DND-41 (cell line): Measurements from ENCODE around the gene DHX32.

Source experiments
- ATAC-seq: fragments of 200-7000 bp; cut with Tn5 transposase; 3 replicates; pipeline ENCODE4 v1.9.1; 2021; ENCODE audit warnings: low read depth; ENCODE audit not compliant: insufficient read depth
- DNase-seq: peaks from one replicate; pipeline ENCODE4 v3.0.0-alpha.2; 2020
- H2AFZ ChIP-seq: 2 replicates; pipeline ENCODE4 v1.6.0; 2012; ENCODE audit warnings: low read depth, low read length
- H3K27ac ChIP-seq: 2 replicates; pipeline ENCODE4 v1.5.1; 2012; ENCODE audit warnings: low read length, inconsistent platforms
- H3K27me3 ChIP-seq: fragments of 200-600 bp; sonication (generic); 2 replicates; pipeline ENCODE4 v1.6.0; 2012; ENCODE audit warnings: low read length, mild to moderate bottlenecking, inconsistent platforms; ENCODE audit not compliant: insufficient read depth, poor library complexity
- H3K36me3 ChIP-seq: 2 replicates; pipeline ENCODE4 v1.5.1; 2012; ENCODE audit warnings: low read length, inconsistent platforms; ENCODE audit not compliant: insufficient read depth
- H3K4me1 ChIP-seq: 2 replicates; pipeline ENCODE4 v1.5.1; 2012; ENCODE audit warnings: mild to moderate bottlenecking, low read length; ENCODE audit not compliant: insufficient read depth
- H3K4me2 ChIP-seq: 2 replicates; pipeline ENCODE4 v1.6.0; 2012; ENCODE audit warnings: mild to moderate bottlenecking, moderate library complexity, low read length, inconsistent platforms; ENCODE audit not compliant: insufficient read depth
- H3K4me3 ChIP-seq, 2 experiments: fragments of 200-600 bp in 1 of 2; shearing (Covaris generic) in 1 of 2; 2 replicates each; pipeline ENCODE4 v1.5.1; 2012 to 2016; ENCODE audit warnings: inconsistent platforms in 2 of 2, low read length in 2 of 2, mild to moderate bottlenecking in 2 of 2, low read depth in 1 of 2, moderate library complexity in 1 of 2
- H3K79me2 ChIP-seq: 2 replicates; pipeline ENCODE4 v1.6.0; 2012; ENCODE audit warnings: low read length, inconsistent platforms; ENCODE audit not compliant: insufficient read depth
- H3K9ac ChIP-seq: 2 replicates; pipeline ENCODE4 v1.6.0; 2012; ENCODE audit warnings: low read depth, mild to moderate bottlenecking, inconsistent platforms, low read length, moderate library complexity
- H3K9me3 ChIP-seq: 2 replicates; pipeline ENCODE4 v1.5.1; 2012; ENCODE audit warnings: low read length, moderate library complexity, mild to moderate bottlenecking, inconsistent platforms; ENCODE audit not compliant: insufficient read depth, severe bottlenecking
- H4K20me1 ChIP-seq: 2 replicates; pipeline ENCODE4 v1.6.0; 2012; ENCODE audit warnings: low read length; ENCODE audit not compliant: insufficient read depth
- EZH2 ChIP-seq: IDR thresholded peaks from 3 replicates; pipeline ENCODE4 v1.6.1; 2012; ENCODE audit warnings: borderline replicate concordance, low read depth, mild to moderate bottlenecking, moderate library complexity, low read length, inconsistent platforms; ENCODE audit not compliant: severe bottlenecking
- TF ChIP-seq, protein P1 (sequence below): IDR thresholded peaks from 2 replicates; pipeline ENCODE4 v1.5.1; 2012; ENCODE audit warnings: borderline replicate concordance, low read length, moderate library complexity, mild to moderate bottlenecking; ENCODE audit not compliant: poor library complexity, severe bottlenecking; ENCODE audit errors: extremely low read depth

The DHX32 gene

DNA sequence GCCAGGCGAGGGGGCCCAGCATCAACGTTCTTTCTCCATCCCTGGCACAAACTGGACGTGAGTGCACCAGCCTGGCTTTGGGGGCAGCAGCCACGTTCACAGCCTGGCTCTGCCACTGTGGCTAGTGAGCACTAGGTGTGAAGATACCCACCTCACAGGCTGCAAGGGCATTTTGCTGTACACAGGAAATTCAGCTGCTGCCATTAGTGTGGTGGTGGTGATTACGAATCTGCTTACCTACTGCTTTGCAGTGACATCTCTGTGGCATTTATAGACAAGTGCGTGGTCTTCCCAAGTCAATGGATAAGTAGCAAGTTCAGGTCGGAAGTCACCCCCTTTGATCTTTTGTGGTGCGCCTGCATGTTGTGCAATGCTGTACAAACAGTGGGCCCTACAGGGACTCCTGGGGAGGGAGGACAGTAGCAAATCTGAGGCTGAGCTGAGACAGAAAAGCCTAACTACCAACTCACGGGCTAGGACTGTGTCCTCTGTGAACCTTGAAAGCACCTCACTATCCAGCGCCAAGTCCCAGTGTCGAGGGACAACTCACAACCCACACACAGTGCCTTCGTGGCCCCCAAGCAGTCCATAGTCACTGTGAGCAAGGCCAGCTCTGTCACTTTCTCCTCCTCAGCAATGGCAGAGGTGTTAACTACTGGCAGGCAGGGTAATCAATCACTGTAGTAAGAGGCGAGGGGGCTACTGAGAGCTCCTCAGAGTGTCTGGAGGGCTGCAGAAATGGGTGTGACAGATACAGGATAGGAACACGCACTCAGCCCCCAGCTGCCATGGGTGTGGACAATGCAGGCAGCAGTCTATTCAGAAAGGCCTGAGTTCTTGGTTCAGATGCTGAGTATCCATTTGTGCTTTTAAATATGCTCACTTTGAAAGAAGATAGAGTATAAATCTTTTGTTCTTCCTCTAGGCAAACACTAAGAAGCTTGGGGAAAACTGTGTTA lies 88.5 kb downstream of the DHX32 start:
- Histone ChIP-seq H3K27me3 (no peaks in the 10 kb centered on the region), H3K27ac (no peak overlapping the region), H3K4me2 (no peak overlapping the region), H2AFZ (no peak overlapping the region), H3K4me1 (no peaks in the 10 kb centered on the region), H4K20me1 (no peaks in the 10 kb centered on the region), H3K4me3 (no peak overlapping the region), H3K79me2 (no peaks in the 10 kb centered on the region), H3K9me3 (no peaks in the 10 kb centered on the region), H3K9ac (no peak overlapping the region), H3K36me3 (peaks cover 67% of the 10 kb centered on the region)
- TF ChIP-seq, protein P1, sequence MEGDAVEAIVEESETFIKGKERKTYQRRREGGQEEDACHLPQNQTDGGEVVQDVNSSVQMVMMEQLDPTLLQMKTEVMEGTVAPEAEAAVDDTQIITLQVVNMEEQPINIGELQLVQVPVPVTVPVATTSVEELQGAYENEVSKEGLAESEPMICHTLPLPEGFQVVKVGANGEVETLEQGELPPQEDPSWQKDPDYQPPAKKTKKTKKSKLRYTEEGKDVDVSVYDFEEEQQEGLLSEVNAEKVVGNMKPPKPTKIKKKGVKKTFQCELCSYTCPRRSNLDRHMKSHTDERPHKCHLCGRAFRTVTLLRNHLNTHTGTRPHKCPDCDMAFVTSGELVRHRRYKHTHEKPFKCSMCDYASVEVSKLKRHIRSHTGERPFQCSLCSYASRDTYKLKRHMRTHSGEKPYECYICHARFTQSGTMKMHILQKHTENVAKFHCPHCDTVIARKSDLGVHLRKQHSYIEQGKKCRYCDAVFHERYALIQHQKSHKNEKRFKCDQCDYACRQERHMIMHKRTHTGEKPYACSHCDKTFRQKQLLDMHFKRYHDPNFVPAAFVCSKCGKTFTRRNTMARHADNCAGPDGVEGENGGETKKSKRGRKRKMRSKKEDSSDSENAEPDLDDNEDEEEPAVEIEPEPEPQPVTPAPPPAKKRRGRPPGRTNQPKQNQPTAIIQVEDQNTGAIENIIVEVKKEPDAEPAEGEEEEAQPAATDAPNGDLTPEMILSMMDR = no peak
- no peak for TF ChIP-seq EZH2
- ATAC-seq (no peak), DNase-seq (no peak)

DNA sequence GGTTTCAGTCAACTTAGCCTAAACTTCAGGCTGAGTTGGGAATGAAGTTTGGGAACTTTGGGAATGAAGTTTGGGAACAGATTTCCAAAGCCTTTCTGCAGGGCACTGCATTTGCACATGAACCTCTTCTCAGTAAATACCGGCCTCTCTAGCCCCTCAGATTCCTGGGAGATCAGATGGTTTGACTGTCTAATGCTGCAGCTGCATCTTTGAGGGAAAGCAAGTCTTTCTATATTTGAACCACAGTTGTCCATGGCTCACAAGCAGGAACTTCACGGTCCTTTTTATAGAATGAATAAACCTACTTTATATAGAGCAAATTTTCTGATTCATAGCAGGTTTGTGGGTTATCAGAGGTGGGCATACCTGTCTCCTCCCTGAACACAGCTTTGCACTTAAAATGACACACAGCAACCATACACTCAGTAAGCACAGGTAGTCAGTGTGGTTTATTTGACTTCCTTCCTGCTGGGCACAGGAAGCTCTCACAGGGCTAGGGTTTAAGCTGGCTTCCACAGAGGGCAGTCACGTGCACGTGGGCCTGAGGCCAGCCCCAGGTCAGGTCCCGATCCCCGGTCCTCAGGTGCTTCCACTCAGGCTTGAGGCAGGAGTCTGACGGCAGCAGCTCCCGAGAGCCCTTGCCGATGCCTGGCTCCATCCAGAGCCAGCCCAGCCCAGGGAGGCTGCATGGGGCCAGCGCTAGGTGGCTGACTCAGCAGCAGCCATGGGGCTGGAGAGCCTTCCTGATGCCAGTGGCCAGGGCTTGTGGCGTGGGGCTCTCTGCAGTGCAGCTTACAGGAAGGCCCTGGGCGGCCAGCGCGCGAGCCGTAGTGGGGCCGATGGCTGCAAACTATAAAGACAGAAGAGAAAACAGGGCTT lies 92.7 kb downstream of the DHX32 start:
- Histone ChIP-seq H3K4me1 (no peaks in the 10 kb centered on the region), H2AFZ (no peak overlapping the region), H3K36me3 (peaks cover 37% of the 10 kb centered on the region), H4K20me1 (no peaks in the 10 kb centered on the region), H3K9ac (no peak overlapping the region), H3K9me3 (no peaks in the 10 kb centered on the region), H3K4me2 (no peak overlapping the region), H3K27me3 (no peaks in the 10 kb centered on the region), H3K27ac (no peak overlapping the region), H3K79me2 (no peaks in the 10 kb centered on the region), H3K4me3 (no peak overlapping the region)
- no peak for ATAC-seq
- no peak for DNase-seq
- TF ChIP-seq EZH2 = no peak
- TF ChIP-seq, protein P1 = no peak
